HCT116 (cell line): ENCODE data around the gene MRFAP1L1. TPM values are rescaled to one million over a fixed set of nuclear protein-coding genes. Genes with fewer than 3 reads are reported as not detected.

Experiments
- ATAC-seq: fragments of 200-7000 bp; cut with Tn5 transposase; 2 replicates; pipeline ENCODE4 v1.9.1; 2020; ENCODE audit warnings: mild to moderate bottlenecking, moderate library complexity
- BruUV-seq: library from RNA; stranded (reverse); fragments of 400-500 nt; replicated peaks from 2 replicates; lab custom pipeline; 2021; lab: Mats Ljungman, UMichigan
- CTCF ChIA-PET: fragments of 300-600 bp; sonication (Branson Sonifier 250); formaldehyde crosslinking; loops from one replicate; lab custom pipeline; 2021; ENCODE audit warnings: antibody characterized with exemption; lab: Charles Lee
- POLR2A ChIA-PET: fragments of 300-600, 350-600 bp; sonication (Branson Sonifier 250); formaldehyde crosslinking; loops from one replicate; lab custom pipeline; 2021; ENCODE audit warnings: antibody characterized with exemption; lab: Charles Lee
- RAD21 ChIA-PET, 2 experiments: fragments of 300-600 bp; sonication (Branson Sonifier 250); formaldehyde crosslinking; loops; one replicate each; lab custom pipeline; 2023; ENCODE audit warnings: low total read pairs in 2 of 2; ENCODE audit not compliant: uncharacterized antibody in 2 of 2, unreplicated experiment in 2 of 2, low non-redundant PET in 1 of 2; lab: Charles Lee
- DNase-seq: peaks from one replicate; pipeline ENCODE4 v3.0.0-alpha.2; 2010; ENCODE audit warnings: low read depth, low spot score
- H2AFZ ChIP-seq: fragments of 200-600 bp; shearing (Covaris generic), sonication (generic); 2 replicates; pipeline ENCODE4 v1.6.1; 2017; ENCODE audit warnings: low read depth, mixed run types, mixed read lengths, antibody characterized with exemption, low read length; ENCODE audit not compliant: poor library complexity, severe bottlenecking
- H3K27ac ChIP-seq: 2 replicates; pipeline ENCODE4 v1.5.1; 2012; ENCODE audit warnings: low read depth, low read length
- H3K27me3 ChIP-seq: fragments of 200-600 bp; sonication (generic); 2 replicates; pipeline ENCODE4 v1.6.1; 2016; ENCODE audit warnings: mixed run types, low read length, mixed read lengths; ENCODE audit not compliant: insufficient read depth
- H3K36me3 ChIP-seq, 2 experiments: fragments of 200-500 bp in 1 of 2; fragments of 200-600 bp in 1 of 2; sonication (Bioruptor generic) in 1 of 2; sonication (generic) in 1 of 2; 2 replicates each; pipeline versions ENCODE4 v1.5.1 to v1.6.1; 2014 to 2016; ENCODE audit warnings: low read length in 2 of 2, inconsistent platforms in 1 of 2, mixed read lengths in 1 of 2, mixed run types in 1 of 2; ENCODE audit not compliant: insufficient read depth in 2 of 2, control insufficient read depth in 1 of 2
- H3K4me1 ChIP-seq, 2 experiments: fragments of 200-600 bp in 1 of 2; sonication (generic) in 1 of 2; 2 replicates each; pipeline versions ENCODE4 v1.5.1 to v1.6.1; 2012 to 2017; ENCODE audit warnings: low read length in 2 of 2, inconsistent platforms in 1 of 2, mild to moderate bottlenecking in 1 of 2, mixed read lengths in 1 of 2, mixed run types in 1 of 2, moderate library complexity in 1 of 2; ENCODE audit not compliant: insufficient read depth in 2 of 2, control insufficient read depth in 1 of 2
- H3K4me2 ChIP-seq: fragments of 200-600 bp; sonication (generic); 2 replicates; pipeline ENCODE4 v1.6.1; 2017; ENCODE audit warnings: mixed run types, low read length, mixed read lengths
- H3K4me3 ChIP-seq, 2 experiments: fragments of 200-600 bp in 1 of 2; sonication (generic) in 1 of 2; replicated peaks in 1 of 2; 2 replicates each; pipeline ENCODE4 v1.5.1; 2011 to 2016; ENCODE audit warnings: low read length in 2 of 2, control low read depth in 1 of 2, low read depth in 1 of 2, mild to moderate bottlenecking in 1 of 2, mixed read lengths in 1 of 2, mixed run types in 1 of 2
- H3K79me2 ChIP-seq: fragments of 200-600 bp; sonication (generic); 2 replicates; pipeline ENCODE4 v1.6.1; 2017; ENCODE audit warnings: mild to moderate bottlenecking, mixed run types, low read length, moderate library complexity, mixed read lengths; ENCODE audit not compliant: insufficient read depth
- H3K9ac ChIP-seq: fragments of 200-600 bp; sonication (generic); 2 replicates; pipeline ENCODE4 v1.6.1; 2016; ENCODE audit warnings: low read length, mixed read lengths
- H3K9me2 ChIP-seq: fragments of 200-600 bp; sonication (generic), shearing (Covaris generic); 2 replicates; pipeline ENCODE4 v1.6.1; 2017; ENCODE audit warnings: mixed run types, mild to moderate bottlenecking, moderate library complexity; ENCODE audit not compliant: insufficient read depth
- H3K9me3 ChIP-seq, 2 experiments: fragments of 200-500 bp in 1 of 2; fragments of 200-600 bp in 1 of 2; sonication (Bioruptor generic) in 1 of 2; sonication (generic) in 1 of 2; 2 replicates each; pipeline ENCODE4 v1.6.1; 2014 to 2017; ENCODE audit warnings: low read length in 2 of 2, mixed read lengths in 2 of 2, inconsistent platforms in 1 of 2, low read depth in 1 of 2, mild to moderate bottlenecking in 1 of 2, mixed run types in 1 of 2, moderate library complexity in 1 of 2; ENCODE audit not compliant: control insufficient read depth in 1 of 2, insufficient read depth in 1 of 2
- H4K20me1 ChIP-seq: fragments of 200-600 bp; sonication (generic), shearing (Covaris generic); 2 replicates; pipeline ENCODE4 v1.6.1; 2017; ENCODE audit warnings: mixed run types, mild to moderate bottlenecking, moderate library complexity; ENCODE audit not compliant: insufficient read depth
- CEBPB ChIP-seq: IDR thresholded peaks from 2 replicates; pipeline ENCODE4 v1.6.1; 2012; ENCODE audit warnings: low read depth
- ELF1 ChIP-seq: IDR thresholded peaks from 2 replicates; pipeline ENCODE4 v1.6.1; 2012; ENCODE audit warnings: low read depth, borderline replicate concordance
- EZH2phosphoT487 ChIP-seq: fragments of 200-600 bp; IDR thresholded peaks from 2 replicates; pipeline ENCODE4 v1.6.1; 2018; ENCODE audit warnings: antibody characterized with exemption, borderline replicate concordance
- JUND ChIP-seq: IDR thresholded peaks from 2 replicates; pipeline ENCODE4 v1.6.1; 2012
- POLR2AphosphoS5 ChIP-seq: IDR thresholded peaks from 2 replicates; pipeline ENCODE4 v1.6.1; 2011; ENCODE audit warnings: mild to moderate bottlenecking, low read depth, low read length, moderate library complexity
- RAD21 ChIP-seq: IDR thresholded peaks from 2 replicates; pipeline ENCODE4 v1.6.1; 2012; ENCODE audit warnings: low read depth, mild to moderate bottlenecking
- SIN3A ChIP-seq: IDR thresholded peaks from 2 replicates; pipeline ENCODE4 v1.6.1; 2012; ENCODE audit warnings: low read depth
- intact Hi-C: fragments of 100-400 bp; cut with micrococcal nuclease; formaldehyde crosslinking; loops from 2 replicates; pipeline ENCODE4 v1.10.0; 2022
- total RNA-seq: library from RNA; stranded (reverse); gene quantifications from one replicate; pipeline ENCODE4 v1.2.1, GENCODE V29; 2021; ENCODE audit not compliant: unreplicated experiment
- TF ChIP-seq, protein P1 (sequence below), 3 experiments: fragments of 200-600 bp in 1 of 3; sonication (generic) in 1 of 3; IDR thresholded peaks in 2 of 3; conservative IDR thresholded peaks in 1 of 3; 2 replicates each; pipeline ENCODE4 v1.5.1; 2012 to 2017; ENCODE audit warnings: low read depth in 2 of 3, low read length in 2 of 3, antibody characterized with exemption in 1 of 3, borderline replicate concordance in 1 of 3, control low read depth in 1 of 3, mild to moderate bottlenecking in 1 of 3, mixed read lengths in 1 of 3, mixed run types in 1 of 3, moderate library complexity in 1 of 3; ENCODE audit not compliant: insufficient read depth in 1 of 3
- TF ChIP-seq, protein P2 (sequence below): IDR thresholded peaks from 2 replicates; pipeline ENCODE4 v1.6.1; 2012

Gene MRFAP1L1
- total RNA-seq, 1 experiment from 2014 or later: 43.0 TPM

DNA sequence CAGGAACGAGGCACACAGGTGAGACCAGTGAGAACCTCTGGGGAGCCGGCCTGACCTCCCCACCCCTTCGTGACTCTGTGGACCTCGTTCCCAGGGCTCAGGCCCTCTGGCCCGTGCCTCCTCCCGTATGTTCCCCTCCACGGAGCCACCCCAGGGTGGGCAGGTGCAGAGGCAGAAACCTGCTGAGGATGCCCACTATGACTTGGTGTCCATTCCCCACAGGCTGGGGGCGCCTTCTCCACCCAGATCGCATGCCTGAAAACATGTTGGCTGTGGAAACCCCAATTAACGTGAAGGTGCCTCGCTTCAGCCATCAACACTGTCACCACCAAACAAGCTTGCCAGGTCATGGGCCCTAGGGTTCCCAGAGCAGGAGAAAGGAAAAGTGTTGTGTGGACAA, 33.3 kb upstream of the MRFAP1L1 start:
- Histone ChIP-seq H3K4me1 (peaks cover 9 to 13% of the 10 kb centered on the region in 2 experiments; a peak in 3 of 4 replicates), H3K4me2 (no peak overlapping the region), H3K27me3 (no peaks in the 10 kb centered on the region), H3K9ac (no peak overlapping the region), H4K20me1 (no peaks in the 10 kb centered on the region), H3K9me2 (no peaks in the 10 kb centered on the region), H3K36me3 (no peaks in the 10 kb centered on the region), H3K4me3 (no peak overlapping the region), H3K27ac (no peak overlapping the region), H3K79me2 (no peaks in the 10 kb centered on the region), H2AFZ (no peak overlapping the region), H3K9me3 (peaks cover 0 to 3% of the 10 kb centered on the region in 2 experiments; a peak in 1 of 4 replicates)
- ChIA-PET POLR2A (no interaction called here), RAD21 (no interaction called here), CTCF (no interaction called here)
- TF ChIP-seq SIN3A (no peak), POLR2AphosphoS5 (no peak), JUND (no peak), EZH2phosphoT487 (no peak)
- TF ChIP-seq, protein P1, sequence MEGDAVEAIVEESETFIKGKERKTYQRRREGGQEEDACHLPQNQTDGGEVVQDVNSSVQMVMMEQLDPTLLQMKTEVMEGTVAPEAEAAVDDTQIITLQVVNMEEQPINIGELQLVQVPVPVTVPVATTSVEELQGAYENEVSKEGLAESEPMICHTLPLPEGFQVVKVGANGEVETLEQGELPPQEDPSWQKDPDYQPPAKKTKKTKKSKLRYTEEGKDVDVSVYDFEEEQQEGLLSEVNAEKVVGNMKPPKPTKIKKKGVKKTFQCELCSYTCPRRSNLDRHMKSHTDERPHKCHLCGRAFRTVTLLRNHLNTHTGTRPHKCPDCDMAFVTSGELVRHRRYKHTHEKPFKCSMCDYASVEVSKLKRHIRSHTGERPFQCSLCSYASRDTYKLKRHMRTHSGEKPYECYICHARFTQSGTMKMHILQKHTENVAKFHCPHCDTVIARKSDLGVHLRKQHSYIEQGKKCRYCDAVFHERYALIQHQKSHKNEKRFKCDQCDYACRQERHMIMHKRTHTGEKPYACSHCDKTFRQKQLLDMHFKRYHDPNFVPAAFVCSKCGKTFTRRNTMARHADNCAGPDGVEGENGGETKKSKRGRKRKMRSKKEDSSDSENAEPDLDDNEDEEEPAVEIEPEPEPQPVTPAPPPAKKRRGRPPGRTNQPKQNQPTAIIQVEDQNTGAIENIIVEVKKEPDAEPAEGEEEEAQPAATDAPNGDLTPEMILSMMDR (IDR thresholded peaks at IDR 0.05 in 2 of 3, conservative IDR thresholded peaks at IDR 0.05 in 1 of 3; ENCODE audit: borderline replicate concordance in 1 of 3, insufficient read depth in 1 of 3, low read depth in 2 of 3, low read length in 2 of 3): no peak
- no peak for ATAC-seq
- no peak for DNase-seq
- no TSS peak for BruUV-seq
- intact Hi-C loops: no loop called here

DNA sequence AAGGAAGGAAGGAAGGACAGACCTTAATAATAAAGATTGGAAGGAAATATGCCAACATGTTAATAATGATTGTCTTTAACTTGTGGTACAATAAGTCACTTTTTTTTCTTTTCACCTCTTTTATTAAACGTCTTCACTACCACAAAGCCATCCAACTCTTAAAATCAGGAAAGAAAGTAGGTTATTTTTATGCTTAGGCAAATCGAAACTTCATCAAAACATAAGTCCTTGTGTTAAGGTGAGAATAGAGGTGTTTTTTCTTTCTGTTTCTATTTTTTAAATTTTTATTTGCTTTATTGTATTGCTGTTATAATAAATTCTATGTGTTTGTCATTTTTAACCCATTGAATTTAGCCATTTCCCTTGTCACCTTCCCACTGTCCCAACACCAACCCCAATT, 32.8 kb upstream of the MRFAP1L1 start:
- Histone ChIP-seq H3K79me2 (no peaks in the 10 kb centered on the region), H3K27ac (no peak overlapping the region), H2AFZ (no peak overlapping the region), H3K9ac (no peak overlapping the region), H4K20me1 (no peaks in the 10 kb centered on the region), H3K27me3 (no peaks in the 10 kb centered on the region), H3K4me1 (peaks cover 5 to 9% of the 10 kb centered on the region in 2 experiments; a peak in 3 of 4 replicates), H3K9me2 (no peaks in the 10 kb centered on the region), H3K4me2 (no peak overlapping the region), H3K36me3 (no peaks in the 10 kb centered on the region), H3K4me3 (no peak overlapping the region), H3K9me3 (peaks cover 0 to 3% of the 10 kb centered on the region in 2 experiments; a peak in 1 of 4 replicates)
- no peak for DNase-seq
- no peak for ATAC-seq
- RAD21 ChIA-PET: no interaction called here
- CTCF ChIA-PET: no interaction called here
- TF ChIP-seq JUND (no peak), POLR2AphosphoS5 (no peak), CEBPB (no peak), ELF1 (no peak), RAD21 (no peak)
- TF ChIP-seq, protein P2, sequence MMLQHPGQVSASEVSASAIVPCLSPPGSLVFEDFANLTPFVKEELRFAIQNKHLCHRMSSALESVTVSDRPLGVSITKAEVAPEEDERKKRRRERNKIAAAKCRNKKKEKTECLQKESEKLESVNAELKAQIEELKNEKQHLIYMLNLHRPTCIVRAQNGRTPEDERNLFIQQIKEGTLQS: no peak
- no TSS peak for BruUV-seq
- intact Hi-C loops: no loop called here
- POLR2A ChIA-PET: no interaction called here
